Prostate gland (tissue), 2 donors: ENCODE data around the gene CARD14.

Source experiments
- CTCF ChIP-seq, 4 experiments: fragments of 200-600 bp in 2 of 4; fragments of 450-650 bp in 2 of 4; sonication (generic) in 2 of 4; IDR thresholded peaks; 1 replicate in 3 of 4; 2 replicates in 1 of 4; pipeline ENCODE4 v1.5.1; 2016 to 2019; ENCODE audit warnings: antibody characterized with exemption in 4 of 4, mild to moderate bottlenecking in 2 of 4, moderate library complexity in 2 of 4
- POLR2AphosphoS5 ChIP-seq: sonication (generic); formaldehyde crosslinking; IDR thresholded peaks from one replicate; pipeline ENCODE4 v1.6.1; 2017; ENCODE audit warnings: antibody characterized with exemption

- TF ChIP-seq POLR2AphosphoS5 (no peak), CTCF (IDR thresholded peaks at IDR 0.05) (no peak)
Measured at GRCh38 chr17:80208050-80208449, 38.2 kb downstream of the CARD14 start.
